Neuron (in vitro differentiated cells): ENCODE results near the gene NKX2-1.

Experiments used
- H2AFZ ChIP-seq: one replicate; pipeline ENCODE4 v1.6.1; 2013; ENCODE audit warnings: low read depth, mild to moderate bottlenecking, inconsistent platforms, low read length, moderate library complexity
- H3K27me3 ChIP-seq: one replicate; pipeline ENCODE4 v1.6.1; 2013; ENCODE audit warnings: low read length; ENCODE audit not compliant: insufficient read depth
- H3K36me3 ChIP-seq: one replicate; pipeline ENCODE4 v1.6.1; 2013; ENCODE audit warnings: low read length; ENCODE audit not compliant: insufficient read depth
- H3K4me1 ChIP-seq: one replicate; pipeline ENCODE4 v1.6.1; 2013; ENCODE audit warnings: low read length; ENCODE audit not compliant: insufficient read depth
- H3K4me3 ChIP-seq: 2 replicates; pipeline ENCODE4 v1.5.1; 2013; ENCODE audit warnings: mild to moderate bottlenecking, low read length, moderate library complexity
- H3K9me3 ChIP-seq: one replicate; pipeline ENCODE4 v1.6.1; 2013; ENCODE audit warnings: low read length

The NKX2-1 gene

DNA sequence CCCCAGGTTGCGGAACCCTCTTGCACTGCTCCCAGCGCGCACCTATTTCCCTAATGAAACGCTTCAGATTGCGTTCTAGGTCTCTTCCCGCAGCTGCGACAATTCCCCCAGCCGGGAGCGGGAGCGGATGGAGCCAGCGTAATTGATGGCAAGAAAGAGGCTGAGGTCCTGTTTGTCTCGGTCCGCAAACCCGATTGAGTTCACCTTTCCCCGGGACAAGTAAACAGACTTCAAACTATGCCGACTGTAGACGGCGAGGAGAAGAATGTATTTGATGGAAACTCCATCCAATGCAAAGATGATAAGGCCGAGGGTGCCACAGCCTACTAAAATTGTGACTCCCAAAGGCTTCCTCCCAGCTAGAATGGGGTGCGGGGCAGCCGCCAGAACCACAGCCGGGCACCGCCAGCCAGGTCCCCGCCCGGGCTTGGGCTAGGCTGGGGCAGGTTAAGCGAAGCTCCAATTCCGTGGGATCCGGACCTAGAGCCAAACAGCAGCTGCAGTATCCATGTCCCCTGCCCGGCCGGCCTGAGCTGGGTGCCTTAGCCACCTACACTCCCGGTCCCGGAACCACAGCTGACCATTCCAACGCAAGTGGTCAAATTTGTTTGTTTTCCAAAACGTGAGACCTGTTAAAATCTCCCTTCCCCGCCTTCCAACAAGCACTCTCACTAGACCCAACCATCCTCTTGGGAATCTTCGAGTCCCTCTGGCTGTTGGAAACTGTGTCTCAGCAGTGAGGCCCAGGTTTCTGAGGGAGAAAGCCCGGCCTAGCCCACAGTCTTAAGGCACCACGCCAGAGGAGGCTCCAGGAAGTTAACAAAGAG is 5.5 kb downstream of the NKX2-1 start:
- no peak overlapping the region for H2AFZ ChIP-seq
- H3K36me3 ChIP-seq, result no peaks in the 10 kb centered on the region
- H3K4me3 ChIP-seq, result no peak overlapping the region
- H3K9me3 ChIP-seq, result peaks cover 5% of the 10 kb centered on the region
- H3K27me3 ChIP-seq, result peaks cover 95% of the 10 kb centered on the region
- no peaks in the 10 kb centered on the region for H3K4me1 ChIP-seq

DNA sequence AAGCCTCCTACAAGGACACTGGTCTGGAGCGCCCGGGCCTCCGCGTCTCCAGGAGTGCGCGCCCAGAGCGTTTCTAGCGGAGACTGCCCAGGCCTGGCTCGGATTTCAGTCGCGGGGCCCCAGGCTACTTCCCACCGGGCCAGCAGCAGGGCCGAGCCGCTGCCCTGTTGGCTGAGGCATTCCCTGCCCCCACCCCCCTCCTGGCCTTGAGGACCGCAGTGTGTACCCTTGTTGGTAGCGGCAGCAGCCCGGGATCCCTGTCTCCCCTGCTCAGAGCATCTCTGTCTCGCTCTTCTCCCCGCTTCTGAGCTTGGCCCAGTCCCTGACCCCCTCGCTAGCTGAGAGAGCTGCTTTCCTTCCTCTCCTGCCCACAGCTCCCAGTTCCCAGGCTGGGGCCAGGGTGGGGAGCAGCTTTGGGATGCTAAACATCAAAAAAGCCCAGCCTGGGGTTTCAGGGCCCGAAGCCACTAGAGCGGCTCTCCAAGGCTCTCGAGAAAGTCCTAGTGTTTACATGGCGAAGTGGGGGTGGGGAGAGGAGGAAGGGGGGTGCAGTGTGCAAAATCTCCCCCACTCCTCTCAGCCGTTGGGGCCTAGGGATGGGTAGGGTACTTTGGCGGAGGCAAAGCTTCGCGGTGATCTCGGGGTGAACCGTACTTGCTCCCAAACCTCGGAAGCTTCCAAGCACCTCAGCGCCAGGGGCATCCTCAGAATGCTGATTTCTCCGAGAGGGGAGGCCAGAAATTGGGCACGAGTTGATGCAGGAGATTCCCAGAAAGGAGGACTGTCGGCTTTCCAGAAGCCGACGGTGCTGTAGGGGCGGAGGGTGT is 6.4 kb downstream of the NKX2-1 start:
- Histone ChIP-seq H3K36me3 (no peaks in the 10 kb centered on the region), H3K27me3 (peaks cover 95% of the 10 kb centered on the region), H3K9me3 (peaks cover 5% of the 10 kb centered on the region), H3K4me3 (no peak overlapping the region), H3K4me1 (no peaks in the 10 kb centered on the region), H2AFZ (no peak overlapping the region)

DNA sequence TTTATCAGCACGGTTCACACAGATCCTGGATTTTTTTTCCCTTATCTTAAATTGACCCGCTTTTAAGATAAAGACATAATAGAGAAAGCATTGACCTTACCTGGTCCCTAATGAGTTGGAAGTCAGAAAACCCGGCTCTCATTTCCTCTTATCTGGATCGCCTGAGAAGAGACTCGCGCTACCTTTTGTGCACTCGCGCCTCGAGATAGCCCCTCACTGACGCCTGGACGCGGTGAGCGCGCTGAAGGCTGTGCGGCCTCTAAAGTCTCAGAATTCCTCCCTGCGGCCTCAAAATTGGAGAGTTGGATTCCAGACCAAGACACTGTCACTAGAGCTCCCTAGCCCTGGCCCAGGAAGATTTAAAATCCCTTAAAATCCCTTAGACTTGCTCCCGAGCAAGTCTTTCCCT is 7.0 kb downstream of the NKX2-1 start:
- Histone ChIP-seq H3K4me3 (no peak overlapping the region), H3K27me3 (peaks cover 93% of the 10 kb centered on the region)

DNA sequence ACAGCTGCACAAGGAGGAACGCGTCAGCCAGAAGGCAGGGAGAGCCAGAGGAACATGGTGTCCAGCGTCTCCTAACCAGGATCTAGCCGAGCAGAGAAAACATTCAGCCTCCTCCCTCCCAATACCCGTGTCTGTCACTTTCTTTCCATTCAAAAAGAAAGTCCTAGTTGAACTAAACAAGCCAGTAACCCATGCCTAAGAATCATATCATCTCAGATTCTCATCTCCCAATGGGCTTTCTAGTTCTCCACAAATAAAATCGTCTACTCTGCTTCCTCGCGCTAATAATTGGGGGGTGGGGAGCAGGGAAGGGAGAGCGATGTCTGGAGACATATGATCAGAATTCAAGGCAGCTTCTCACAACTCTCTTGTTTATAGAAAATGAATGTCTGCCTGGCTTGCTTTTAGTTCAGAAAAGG is 7.4 kb downstream of the NKX2-1 start:
- H3K4me1 ChIP-seq, result no peaks in the 10 kb centered on the region
- H2AFZ ChIP-seq, result no peak overlapping the region
- no peak overlapping the region for H3K4me3 ChIP-seq
- H3K9me3 ChIP-seq, result peaks cover 5% of the 10 kb centered on the region
- no peaks in the 10 kb centered on the region for H3K36me3 ChIP-seq
- H3K27me3 ChIP-seq, result peaks cover 93% of the 10 kb centered on the region

More for the DNA sequence above, 7.0 kb downstream of the NKX2-1 start:
- H3K4me1 ChIP-seq, result no peaks in the 10 kb centered on the region
- peaks cover 5% of the 10 kb centered on the region for H3K9me3 ChIP-seq
- no peaks in the 10 kb centered on the region for H3K36me3 ChIP-seq
- H2AFZ ChIP-seq, result no peak overlapping the region

DNA sequence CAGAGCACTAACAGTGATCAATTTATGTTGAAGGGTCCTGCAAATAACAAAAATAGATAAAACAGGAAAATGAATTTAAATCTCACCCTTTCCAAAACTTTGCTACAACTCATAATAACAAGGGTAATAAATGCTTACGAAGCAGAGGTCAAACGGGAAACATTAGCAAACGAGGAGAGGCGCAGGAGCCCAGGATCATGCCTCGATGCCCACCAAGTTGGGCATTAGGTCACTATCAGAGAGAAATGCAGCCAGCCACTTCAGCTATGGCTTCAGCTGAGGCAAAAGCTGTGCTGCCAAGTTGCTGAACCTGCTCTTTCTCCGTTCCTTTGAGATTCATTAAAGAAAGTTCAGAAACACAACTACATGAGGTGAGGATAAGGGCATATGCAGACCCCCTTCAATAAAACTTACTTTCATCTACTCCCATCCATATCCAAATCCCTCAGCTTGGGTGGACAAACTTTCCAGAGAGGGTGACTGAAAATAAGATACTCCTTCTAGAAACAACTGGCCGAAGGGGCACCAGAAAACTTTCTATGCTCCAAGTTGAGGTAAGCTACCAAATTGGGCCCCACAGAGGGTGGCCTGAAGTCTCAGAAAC is 7.9 kb downstream of the NKX2-1 start:
- Histone ChIP-seq H3K4me3 (no peak overlapping the region), H3K4me1 (no peaks in the 10 kb centered on the region), H3K27me3 (peaks cover 93% of the 10 kb centered on the region), H3K36me3 (no peaks in the 10 kb centered on the region), H2AFZ (no peak overlapping the region), H3K9me3 (peaks cover 5% of the 10 kb centered on the region)

DNA sequence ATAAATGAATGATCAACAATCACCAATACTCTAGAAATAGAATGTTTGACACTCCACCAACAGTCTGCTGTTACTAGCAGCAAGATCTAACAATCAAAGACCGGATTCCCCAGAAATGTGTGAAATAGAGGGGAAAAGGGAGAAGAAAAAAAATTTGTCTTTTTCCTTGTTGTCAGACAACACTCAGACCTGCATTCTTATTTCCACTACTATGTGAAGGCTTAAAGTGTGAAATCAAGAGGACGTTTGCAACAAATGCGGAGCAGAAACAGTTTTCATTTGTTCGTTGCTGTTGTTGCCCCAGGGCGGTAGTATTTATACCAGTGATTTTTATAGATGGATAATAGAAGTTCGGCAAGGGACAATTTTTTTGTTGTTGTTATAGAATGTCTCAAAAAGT is 9.2 kb downstream of the NKX2-1 start:
- H3K9me3 ChIP-seq, result peaks cover 9% of the 10 kb centered on the region
- no peak overlapping the region for H2AFZ ChIP-seq
- H3K4me3 ChIP-seq, result no peak overlapping the region
- H3K4me1 ChIP-seq, result no peaks in the 10 kb centered on the region
- H3K27me3 ChIP-seq, result peaks cover 93% of the 10 kb centered on the region
- H3K36me3 ChIP-seq, result no peaks in the 10 kb centered on the region

DNA sequence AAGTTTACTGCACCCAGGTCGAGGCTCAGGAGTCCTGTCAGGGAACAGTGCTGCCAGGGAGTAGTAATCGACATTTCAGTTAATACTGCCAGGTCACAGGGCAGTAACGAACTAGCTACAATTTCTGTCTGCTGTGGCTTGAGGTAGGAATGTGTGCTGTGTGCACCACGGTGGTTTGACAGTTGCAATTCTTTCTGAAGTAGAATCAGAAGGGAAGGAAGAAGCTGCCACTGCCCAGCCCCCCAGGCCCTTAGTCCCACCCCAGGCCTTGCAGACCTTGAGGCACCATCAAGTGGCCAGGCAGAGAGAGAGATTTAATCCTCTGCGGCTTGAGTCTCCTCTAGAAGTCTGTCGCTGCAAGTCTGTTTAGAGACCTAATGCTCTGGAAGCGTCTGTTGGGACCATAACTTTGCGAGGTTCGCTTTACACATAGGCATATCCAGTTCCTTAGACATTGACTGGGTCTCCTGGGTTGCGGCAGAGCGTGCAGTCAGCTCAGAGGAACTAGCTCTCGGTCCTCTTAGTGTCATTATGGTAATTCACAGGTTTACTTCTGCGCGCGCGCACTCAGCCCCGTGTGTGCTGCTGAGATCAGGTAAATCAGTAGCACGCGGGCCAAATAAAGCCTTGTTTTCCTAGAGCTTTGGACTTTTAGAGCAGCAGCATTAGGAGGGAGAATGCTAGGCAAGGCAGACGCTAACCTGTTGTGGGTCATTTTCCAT is 9.8 kb downstream of the NKX2-1 start:
- Histone ChIP-seq H3K9me3 (peaks cover 7% of the 10 kb centered on the region), H3K27me3 (peaks cover 92% of the 10 kb centered on the region), H3K4me1 (no peaks in the 10 kb centered on the region), H2AFZ (no peak overlapping the region), H3K4me3 (no peak overlapping the region), H3K36me3 (no peaks in the 10 kb centered on the region)

DNA sequence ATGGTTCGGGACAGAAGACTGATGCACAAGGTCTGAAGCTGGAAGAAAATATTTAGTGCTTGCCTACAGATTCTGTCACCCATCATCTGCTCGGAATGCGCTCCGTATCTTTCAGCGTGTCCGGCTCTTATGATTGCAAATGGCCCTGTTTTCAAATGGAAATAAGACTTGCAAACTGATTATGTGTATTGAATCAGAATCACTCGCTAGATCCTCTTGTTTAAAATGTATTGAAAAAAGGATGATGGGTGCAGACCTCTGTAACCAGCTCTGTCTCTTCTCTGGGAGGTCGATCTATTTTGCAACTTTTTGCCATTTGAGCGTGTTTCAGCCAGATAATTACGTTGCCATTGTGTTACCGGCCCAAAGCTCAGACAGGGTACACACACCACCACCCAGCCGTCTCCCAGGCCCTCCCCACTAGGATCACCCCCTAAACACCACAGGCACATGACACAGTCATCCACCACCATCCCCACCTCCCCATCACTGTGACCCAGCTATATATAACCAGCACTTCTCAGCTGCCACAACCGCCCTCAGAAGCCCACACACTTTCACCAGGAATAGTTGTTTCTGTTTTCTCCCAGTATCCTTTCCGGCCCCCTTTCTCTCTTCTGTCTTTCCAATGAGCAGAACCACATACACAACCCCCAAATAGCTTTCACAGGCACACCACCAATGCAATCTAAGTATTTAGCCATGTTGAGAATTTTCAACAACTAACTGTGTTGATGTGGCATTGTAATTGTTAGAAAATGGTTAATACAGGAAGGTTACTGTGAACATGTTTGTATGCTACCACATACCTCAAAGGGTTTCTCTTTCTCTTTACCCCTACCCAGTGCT is 10.7 kb downstream of the NKX2-1 start:
- Histone ChIP-seq H2AFZ (no peak overlapping the region), H3K4me1 (peaks cover 2% of the 10 kb centered on the region), H3K9me3 (peaks cover 7% of the 10 kb centered on the region), H3K27me3 (peaks cover 92% of the 10 kb centered on the region), H3K4me3 (no peak overlapping the region), H3K36me3 (no peaks in the 10 kb centered on the region)

DNA sequence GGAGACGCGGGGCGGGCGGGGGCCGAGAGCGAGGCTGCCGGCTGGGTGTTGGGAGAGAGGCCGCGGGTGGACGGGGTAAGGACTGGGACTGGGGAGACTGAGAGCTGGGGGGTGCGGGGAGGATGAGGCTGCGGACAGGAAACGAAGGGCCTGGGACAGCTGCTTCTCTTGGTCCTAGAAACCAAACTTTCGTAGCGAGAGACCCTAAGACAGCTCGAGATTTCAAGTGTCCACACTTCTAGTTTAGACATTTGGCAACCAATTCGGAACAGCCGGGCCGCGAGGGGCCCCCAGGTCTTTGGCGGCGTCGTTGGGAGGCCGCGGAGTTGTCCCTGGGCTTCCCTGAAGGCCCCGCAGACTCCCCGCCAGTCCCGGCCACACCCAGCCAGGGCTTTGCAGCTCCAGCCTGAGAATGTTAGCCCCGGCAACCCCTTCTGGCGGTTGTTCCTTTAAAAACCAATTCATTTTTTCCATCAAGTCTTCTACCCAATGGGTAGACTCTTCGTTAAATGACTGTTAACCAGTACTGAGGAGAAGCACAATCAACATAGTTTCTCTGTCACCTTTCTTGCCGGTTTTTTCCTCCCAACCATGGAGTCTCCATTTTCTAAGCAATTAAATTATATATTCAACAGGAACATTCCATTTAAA is 11.5 kb downstream of the NKX2-1 start:
- peaks cover 6% of the 10 kb centered on the region for H3K9me3 ChIP-seq
- no peak overlapping the region for H3K4me3 ChIP-seq
- peaks cover 2% of the 10 kb centered on the region for H3K4me1 ChIP-seq
- H2AFZ ChIP-seq, result no peak overlapping the region
- peaks cover 92% of the 10 kb centered on the region for H3K27me3 ChIP-seq
- no peaks in the 10 kb centered on the region for H3K36me3 ChIP-seq

DNA sequence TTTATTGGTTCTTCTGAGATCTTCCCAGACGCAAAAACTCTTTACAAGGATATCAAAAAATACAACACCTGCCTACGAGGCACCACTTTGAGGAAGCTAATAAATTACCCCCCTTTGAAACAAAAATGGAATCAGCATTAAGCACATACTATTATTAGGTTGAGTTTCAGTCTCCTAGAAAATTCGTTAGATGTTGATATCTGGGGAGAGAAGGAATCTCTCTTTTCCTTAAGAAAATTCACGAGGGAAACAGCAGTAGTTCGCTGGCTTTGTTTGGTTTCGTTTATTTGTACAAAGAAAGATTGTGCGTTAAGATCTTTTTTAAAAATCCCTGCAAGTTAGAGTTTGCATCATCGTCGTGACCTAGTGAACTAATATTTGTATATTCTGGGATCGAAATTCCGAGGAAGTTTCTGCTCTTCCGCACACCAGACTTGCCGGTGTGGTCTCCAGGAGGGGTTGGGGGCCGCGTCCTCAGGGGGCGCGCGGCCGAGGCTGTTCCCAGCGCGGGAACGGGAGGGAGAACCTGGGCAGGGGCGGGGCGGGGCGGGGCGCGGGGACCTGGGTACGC is 12.1 kb downstream of the NKX2-1 start:
- Histone ChIP-seq H3K4me1 (peaks cover 2% of the 10 kb centered on the region), H2AFZ (no peak overlapping the region), H3K27me3 (peaks cover 92% of the 10 kb centered on the region), H3K4me3 (no peak overlapping the region), H3K36me3 (no peaks in the 10 kb centered on the region), H3K9me3 (peaks cover 4% of the 10 kb centered on the region)

DNA sequence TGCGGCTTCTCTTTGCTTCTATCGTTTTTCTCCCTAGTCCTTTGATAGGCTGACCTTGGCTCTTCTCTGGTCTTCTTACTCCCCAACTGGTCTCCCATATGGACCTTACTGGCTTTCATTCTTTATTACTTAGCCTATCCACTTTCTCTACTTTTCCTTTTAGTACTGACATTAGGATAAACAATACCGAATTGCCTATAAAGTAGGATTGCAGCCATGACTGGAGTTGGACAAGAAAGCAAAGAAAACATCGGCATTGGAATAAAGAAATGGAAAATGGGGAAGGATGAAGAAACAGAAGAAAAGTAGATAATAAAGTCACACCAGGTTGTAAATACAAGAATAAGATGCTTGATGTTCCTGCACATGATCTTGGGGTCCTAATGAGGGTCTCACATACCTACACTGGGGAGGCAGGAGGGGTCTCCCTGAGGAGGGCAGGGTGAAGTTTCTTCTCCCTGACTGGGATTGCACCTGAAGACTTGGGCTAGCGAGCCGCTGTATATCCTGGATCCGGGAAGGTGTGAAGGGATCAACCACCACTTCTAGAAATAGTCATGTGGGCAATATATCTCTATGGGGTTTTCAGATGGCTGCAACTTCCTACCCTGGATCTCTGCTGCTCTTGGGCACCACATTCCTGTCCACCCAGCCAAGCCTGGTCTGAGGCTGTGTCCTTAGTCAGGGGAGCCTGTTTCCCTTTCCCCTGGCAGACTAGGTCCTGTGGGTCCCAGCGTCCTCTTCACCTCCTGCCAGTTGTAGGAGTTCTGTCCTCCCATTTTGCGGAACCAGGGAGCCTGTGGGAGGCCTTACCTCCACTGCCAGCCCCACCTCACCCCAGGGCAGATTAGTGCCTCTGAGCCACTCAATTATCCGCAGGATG is 13.1 kb downstream of the NKX2-1 start:
- Histone ChIP-seq H2AFZ (no peak overlapping the region), H3K27me3 (peaks cover 92% of the 10 kb centered on the region), H3K9me3 (peaks cover 4% of the 10 kb centered on the region), H3K36me3 (no peaks in the 10 kb centered on the region), H3K4me3 (no peak overlapping the region), H3K4me1 (peaks cover 2% of the 10 kb centered on the region)
